ENCODE results near the gene TUBGCP6.
"Not testable (repeated sequence)": the region's sequence is repeated elsewhere in the genome, so short reads cannot be mapped to it uniquely, and the experiment has no call there.

TUBGCP6 gene

DNA sequence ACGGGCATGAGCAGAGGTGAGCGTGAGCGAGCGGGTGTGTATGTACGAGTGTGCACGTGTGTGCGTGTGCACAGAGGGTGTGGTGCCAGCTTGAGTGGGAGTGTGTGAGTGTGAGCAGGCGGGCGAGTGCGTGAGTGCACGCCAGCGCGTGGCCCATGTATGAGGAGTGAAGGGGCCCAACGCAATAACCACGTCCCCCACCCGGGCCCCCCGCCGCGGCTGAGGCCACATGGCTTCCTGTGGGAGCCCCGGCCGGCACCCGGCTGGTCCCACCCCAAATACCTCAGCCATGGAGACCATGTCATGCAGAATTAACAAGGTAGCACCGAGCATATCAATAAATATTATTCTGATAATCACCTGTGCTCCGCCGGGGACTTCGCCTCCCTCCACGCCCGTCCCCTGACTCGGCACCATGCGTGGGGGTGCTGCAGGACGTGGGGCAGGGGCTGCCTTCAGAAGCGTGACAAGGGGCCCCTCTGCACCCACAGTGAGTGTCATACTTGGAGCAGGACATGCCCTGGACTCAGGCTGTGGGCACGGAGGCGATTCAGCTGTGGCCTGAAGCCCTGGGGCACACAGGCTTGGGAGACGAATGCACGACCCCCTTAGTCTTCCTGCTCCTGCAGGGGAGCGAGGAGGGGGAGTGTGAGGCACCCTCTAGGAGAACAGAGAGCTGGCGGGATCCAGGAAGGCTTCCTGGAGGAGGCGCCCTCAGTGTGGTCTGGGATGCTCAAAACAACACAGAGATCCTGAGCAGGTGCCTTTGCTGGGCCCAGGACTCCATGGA is 64.7 kb downstream of the TUBGCP6 start:
- DNase-seq = no peak

DNA sequence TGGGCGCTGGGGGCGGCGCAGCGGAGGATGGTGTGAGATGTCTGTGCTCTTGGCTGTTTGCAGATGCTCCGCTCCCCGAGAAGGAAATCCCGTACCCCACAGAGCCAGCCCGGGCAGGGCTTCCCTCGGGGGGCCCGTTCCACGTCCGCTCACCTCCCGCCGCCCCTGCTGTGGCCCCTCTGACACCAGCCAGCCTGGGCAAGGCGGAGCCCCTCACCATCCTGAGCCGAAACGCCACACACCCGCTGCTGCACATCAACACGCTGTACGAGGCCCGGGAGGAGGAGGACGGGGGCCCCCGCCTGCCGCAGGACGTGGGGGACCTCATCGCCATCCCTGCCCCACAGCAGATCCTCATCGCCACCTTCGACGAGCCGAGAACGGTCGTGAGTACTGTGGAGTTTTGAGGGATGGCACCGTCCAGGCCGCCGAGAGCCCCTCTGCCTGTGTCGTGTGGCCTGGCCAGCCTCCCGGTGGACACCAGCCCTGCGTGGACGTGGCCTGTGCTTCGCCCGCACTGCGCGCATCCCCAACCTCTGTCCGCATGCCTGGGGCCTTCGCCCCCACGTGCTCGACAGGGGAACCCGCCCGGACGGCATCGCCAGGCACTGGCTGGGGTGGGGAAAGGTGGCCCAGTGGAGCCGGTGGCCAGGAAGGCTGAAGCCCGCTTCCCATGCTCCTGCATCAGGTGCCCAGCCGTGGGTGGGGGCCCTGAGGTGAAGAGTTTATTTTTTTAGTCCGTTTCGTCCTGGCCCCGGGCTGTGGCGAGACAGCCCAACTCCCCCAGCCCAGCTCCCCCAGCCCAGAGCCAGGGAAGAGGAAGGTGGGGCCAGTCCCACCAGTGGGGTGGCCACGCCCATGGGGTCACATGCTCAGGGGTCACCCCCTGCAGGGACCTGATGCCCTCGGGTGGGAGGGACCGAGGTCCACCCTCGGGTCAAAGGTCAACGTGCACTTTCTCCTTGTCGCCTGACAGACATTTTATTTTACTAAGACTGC is 65.7 kb downstream of the TUBGCP6 start:
- no peak for DNase-seq

DNA sequence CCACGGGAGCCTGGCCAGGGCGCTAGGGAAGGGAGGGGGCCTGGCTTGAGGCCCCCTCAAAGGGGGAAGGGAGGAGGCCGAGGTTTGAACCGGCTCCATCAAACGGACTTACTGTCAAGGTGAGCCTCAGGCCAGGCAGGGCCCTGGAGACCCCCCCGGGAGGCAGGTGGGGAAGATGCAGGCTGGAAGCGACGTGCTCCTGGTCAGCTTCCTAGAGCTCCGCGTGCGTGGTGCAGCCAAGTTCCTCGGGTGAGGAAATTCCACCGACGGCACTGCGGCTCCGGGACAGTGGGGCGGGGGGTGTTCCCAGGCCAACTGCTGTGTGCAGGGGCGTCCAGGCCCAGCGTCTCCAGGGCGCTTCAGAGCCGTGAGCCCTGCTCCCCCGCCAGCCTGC is 66.4 kb downstream of the TUBGCP6 start:
- DNase-seq = no peak

DNA sequence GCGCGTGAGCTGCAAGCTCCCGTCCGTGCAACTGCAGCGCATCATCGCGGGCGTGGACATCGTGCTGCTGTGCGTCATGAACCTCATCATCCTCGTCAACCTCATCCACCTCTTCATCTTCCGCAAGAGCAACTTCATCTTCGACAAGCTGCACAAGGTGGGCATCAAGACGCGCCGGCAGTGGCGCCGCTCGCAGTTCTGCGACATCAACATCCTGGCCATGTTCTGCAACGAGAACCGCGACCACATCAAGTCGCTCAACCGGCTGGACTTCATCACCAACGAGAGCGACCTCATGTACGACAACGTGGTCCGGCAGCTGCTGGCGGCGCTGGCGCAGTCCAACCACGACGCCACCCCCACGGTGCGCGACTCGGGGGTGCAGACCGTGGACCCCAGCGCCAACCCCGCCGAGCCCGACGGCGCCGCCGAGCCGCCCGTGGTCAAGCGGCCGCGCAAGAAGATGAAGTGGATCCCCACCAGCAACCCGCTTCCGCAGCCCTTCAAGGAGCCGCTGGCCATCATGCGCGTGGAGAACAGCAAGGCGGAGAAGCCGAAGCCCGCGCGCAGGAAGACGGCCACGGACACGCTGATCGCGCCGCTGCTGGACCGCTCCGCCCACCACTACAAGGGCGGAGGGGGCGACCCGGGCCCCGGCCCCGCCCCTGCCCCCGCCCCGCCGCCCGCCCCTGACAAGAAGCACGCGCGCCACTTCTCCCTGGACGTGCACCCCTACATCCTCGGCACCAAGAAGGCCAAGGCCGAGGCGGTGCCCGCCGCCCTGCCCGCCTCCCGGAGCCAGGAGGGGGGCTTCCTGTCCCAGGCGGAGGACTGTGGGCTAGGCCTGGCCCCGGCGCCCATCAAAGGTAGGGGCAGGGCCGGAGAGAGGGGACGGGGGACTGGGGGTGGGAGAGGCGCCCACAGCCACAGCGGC is 67.0 kb downstream of the TUBGCP6 start:
- no peak for DNase-seq

DNA sequence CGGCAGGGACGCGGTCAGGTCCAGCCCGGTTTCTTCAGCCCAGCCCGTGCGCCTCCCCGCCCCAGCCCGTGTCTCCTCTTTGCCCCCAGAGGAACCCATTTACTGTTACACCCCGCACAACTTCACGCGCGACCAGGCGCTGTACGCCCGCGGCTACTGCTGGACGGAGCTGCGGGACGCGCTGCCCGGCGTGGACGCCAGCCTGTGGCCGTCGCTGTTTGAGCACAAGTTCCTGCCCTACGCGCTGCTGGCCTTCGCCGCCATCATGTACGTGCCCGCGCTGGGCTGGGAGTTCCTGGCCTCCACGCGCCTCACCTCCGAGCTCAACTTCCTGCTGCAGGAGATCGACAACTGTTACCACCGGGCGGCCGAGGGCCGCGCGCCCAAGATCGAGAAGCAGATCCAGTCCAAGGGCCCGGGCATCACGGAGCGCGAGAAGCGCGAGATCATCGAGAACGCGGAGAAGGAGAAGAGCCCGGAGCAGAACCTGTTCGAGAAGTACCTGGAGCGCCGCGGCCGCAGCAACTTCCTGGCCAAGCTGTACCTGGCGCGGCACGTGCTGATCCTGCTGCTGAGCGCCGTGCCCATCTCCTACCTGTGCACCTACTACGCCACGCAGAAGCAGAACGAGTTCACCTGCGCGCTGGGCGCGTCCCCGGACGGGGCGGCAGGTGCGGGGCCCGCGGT is 67.8 kb downstream of the TUBGCP6 start:
- no peak for DNase-seq

DNA sequence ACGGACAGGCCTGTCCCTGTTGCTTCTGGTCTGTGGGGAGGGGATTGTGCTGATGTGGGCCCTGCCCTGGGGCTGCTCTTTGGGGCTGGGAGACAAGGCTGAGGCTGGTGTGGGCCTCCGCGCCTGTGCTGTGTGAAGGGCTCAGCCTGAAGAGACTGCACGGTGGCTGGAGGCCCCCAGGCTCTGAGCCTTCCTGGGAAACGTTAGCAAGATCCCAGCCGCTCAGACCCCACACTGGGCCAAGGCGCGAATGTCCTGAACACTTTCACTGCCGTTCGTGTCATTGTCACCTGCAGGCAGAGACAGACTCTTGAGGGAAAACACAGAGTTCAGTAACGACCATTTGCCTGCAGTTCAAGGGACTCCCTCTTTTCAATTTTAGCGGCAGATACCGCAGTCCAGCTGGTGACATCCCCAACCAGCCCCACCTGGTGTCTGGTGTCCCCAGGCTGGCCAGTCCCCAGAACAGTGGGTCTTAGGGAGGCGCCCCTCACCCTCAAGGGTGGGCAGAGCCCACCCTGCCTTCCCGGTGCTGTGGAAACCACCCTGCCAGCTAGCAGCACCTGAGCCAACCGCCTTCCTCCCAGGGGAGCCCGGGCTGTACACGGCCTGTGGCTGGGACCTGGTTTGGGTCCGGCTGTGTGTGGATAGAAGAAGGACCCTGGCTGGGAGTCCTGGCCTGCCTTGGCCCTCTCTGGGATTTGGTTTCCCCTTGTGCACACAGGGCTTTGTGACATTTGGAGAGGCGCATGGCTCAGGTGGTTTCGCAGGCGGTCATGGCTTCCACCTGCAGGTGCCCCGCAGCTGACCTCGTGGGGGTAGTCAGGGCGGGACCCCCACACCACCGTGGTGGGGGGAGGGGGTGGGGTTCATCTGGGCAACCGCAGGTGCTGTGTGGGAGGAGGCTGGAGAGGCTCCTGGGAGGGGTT is 68.6 kb downstream of the TUBGCP6 start:
- no peak for DNase-seq

DNA sequence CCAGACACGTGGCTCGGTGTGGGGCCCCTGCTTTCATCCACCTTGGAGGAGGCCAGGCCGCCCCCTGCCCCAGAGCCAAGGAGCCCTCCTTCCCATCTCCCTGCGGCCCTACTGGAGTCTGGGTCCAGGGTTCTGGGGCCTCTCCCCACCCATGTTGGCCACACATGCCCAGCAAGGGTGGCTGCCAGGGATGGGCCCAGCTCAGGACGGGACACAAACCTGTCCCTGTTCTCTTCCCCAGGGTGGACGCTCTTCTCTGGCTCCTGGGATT is 69.7 kb downstream of the TUBGCP6 start:
- DNase-seq = no peak

DNA sequence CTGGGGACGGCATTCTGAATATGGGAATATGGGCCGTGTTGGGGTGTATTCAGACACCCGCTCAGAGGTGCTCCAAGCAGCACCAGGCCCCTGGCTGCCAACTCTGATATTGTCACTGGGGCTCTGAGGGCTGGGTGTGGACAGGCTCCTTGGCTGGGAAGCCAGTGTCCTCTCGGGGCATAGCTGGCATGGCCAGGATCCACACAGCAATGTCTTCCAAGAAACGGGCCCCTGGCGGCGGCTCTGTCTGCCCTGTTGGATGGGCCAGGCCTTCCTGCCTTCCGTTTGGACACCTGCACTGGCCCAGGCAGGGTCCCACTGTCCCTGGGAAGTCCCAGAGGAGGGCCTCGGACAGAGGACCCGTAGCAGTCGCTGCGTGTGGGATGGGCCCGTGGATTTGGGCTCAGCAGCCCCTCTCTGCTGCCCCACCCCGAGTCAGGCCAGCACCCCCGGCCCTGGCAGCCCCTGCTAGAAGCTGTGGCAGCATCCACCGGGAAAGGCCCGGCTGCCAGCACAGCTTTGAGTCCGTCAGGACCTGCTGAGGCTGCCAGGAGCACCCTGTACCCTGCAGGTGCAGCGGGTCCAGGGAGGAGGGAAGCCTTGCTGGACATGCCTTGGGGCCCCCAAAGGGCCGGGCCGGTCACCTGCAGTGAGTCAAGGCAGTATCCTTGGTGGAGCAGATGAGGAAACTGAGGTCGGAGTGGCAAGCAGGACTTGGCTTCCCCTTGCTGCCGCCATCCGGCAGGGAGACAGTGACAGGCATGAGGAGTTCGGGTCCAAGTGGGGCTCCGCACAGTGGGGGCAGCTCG is 70.2 kb downstream of the TUBGCP6 start:
- DNase-seq = no peak

DNA sequence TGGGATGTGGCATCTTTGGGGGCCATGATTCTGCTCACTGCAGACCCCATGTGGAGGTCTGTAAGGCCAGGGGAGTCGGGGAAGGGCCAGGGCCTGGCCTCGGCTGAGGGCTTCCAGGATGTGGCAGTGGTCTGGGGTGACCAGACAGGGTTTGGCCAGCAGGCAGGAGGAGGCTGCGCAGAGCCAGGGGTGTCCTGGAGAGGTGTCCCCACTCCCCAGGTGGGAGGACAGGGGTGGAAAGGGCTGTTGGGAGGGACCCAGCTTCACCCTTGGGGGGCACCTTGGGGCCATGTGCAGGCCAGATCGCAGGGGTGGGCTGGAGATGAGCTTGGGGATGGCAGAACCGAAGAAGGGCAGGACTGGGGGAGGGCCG is 70.9 kb downstream of the TUBGCP6 start:
- no peak for DNase-seq

DNA sequence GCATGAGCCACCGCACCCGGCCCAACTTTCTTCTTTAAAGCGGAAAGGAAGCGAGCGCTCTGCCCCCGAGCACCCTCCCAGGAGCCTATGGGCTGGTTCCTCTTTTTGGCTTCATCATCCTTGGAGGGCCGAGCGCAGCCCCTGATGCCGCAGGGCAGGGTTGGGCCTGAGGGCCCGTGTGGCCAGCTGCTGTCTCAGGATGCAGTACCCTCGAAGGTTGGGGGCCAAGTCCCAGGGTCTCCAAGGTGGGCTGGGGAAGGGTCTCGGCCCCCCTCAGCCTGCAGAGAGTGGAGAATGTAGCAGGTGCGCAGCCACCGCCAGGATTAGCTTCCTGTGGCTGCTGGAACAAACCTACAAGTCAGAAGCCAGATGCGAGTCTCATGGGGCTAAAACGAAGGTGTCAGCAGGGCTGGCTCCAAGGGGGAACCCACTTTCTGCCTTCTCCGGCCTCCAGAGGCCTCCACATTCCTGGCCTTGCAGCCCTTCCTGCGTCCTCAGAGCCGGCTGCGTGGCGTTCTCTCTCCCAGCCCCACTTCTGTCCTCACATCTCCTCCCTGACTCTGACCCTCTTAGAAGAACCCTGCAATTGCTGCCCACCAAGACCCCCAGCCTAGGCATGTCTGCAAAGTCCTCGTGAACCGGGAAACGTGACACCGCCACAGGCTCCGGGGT is 71.4 kb downstream of the TUBGCP6 start:
- no peak for DNase-seq

DNA sequence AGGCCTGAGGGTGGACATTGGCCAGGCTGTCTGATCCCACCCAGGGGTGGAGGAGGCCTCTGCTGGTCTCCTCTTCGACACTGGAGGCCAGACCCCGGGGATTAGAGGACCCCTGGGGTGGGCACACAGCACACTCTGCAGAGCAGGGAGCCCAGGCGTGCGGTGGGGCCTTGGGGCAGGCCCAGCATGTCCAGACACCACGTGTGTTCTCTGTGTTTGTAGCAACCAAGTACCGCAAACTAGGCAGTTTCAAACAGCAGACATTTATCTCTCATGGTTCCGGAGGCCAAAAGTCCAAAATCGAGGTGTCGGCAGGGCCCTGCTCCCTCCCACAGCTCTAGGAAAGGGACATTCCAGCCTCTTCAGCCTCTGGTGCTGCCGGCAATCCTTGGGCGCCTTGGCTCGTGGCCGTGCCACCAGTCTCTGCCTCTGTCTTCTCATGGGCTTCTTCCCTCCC is 72.8 kb downstream of the TUBGCP6 start:
- no peak for DNase-seq

DNA sequence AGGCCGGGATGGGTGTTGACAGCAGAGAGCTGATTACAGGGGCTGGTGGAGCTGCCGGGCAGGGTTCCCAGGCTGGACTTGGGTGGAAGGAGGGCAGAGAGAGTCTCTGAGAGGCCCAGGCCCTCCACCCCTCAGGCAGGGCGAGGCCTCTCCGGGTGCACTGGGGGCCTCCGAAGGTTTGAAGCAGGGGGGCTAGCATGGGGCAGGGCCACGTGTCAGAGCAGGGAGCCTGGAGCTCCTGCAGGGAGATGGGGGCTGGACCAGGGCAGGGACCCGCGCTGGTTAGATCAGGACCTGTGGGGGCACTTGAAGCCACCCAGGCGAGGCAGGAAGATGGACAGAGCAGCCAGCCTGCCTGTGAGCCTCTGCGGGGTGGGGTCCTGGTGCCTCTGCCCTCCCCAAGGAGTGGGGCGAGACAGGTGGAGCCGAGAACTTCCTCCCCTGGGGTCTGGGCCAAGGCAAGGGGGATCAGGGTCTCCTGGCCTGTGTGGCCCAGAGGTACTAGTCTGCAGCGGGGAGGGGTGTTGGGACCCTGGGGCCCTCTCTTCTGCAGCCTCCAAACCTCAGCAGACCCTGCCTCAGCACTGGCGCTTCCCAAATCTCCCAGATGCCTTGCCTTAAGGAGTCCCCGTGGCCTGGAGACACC is 73.4 kb downstream of the TUBGCP6 start:
- no peak for DNase-seq

DNA sequence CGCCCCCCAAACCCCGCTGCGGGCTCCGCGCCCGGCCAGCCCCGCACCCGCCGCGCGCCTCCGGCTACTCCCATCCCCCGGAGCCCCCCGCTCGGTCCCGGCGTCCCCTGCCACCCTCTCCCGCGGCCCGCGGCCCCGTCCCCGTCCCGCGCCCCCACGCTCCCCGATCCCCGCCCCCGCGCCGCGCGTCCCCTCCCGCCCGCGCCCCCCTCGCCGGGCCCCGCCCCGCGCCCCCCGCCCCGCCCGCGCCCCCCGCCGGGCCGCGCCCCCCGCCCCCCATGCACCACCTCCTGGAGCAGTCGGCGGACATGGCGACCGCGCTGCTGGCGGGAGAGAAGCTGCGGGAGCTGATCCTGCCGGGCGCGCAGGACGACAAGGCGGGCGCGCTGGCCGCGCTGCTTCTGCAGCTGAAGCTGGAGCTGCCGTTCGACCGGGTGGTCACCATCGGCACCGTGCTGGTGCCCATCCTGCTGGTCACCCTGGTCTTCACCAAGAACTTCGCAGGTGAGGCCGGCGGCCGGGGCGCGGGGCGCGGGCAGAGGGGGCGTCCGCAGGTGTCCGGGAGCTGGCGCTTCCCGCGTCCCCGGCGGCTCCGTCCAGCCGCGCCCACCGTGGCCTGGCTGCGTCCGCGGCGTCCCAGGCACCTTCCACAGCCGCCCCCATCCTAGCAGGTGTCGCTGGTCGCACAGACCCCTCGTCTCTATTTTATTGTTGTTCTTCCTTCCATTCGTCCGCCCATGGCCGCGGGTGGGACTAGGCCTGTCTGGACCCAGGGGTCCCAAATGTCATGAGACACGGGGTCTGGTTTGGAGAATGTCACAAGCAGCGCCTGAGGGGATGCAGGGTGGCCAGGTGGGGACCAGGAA is 74.1 kb downstream of the TUBGCP6 start, which contains the start of gene PANX2:
Gene PANX2 (plus strand): TSS at position 279 of the 866 bp plus-strand sequence. CDS start 0 bp downstream, at position 279.
- no peak for DNase-seq

DNA sequence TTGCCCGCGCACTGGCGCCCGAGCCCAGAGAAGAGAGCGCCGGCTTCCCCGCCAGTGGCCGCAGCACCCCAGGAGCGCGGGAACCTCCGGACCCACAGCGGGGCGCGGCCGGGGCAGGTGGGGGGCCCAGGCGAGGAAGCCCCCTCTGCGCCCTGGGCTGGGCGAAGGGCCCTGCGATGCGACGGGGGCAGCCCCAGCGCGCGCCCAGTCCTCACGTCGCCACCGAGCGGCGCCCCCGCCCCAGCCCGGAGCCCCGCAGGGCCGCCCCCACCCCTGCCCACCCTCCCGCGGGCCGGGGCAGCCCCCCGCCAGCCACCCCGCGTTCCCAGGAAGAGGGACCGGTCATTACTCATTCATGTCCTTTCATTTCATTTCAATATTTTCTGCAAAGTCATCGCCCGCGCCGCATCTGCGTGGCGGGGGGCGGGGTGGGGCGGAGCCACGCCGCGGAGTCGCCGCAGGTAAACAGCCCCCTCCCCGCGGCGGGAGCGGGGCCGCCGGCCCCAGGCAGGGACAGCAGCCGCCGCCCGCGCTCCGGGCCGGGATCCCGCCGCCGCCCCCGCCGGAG is 75.0 kb downstream of the TUBGCP6 start:
- no peak for DNase-seq

DNA sequence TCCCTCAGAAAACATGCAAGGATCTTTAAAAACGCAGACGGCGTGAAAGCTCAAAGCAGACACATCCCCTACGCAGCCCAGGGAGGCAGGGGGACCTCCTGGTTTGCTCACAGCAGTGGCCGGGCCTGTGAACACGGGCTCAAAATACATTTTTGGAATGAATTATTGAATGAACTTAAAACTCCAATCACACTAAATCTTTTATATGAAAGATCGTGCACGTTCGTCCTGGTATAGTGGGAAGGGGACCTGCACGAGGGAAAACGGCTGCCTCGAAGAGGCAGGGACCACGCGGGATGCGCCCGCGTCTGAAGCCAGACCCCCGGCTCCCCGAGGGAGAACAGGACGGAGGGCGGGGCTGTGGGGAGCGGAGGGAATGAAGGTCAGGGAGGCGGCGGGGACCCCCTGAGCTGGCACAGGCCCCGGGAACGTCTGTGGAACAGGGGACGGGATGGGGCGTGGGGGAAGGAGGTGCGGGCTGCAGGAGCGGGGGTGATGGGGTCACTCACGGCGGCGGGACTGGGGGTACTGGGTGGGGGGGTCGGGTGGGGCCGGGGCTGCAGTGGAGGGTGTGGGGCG is 75.6 kb downstream of the TUBGCP6 start:
- no peak for DNase-seq

DNA sequence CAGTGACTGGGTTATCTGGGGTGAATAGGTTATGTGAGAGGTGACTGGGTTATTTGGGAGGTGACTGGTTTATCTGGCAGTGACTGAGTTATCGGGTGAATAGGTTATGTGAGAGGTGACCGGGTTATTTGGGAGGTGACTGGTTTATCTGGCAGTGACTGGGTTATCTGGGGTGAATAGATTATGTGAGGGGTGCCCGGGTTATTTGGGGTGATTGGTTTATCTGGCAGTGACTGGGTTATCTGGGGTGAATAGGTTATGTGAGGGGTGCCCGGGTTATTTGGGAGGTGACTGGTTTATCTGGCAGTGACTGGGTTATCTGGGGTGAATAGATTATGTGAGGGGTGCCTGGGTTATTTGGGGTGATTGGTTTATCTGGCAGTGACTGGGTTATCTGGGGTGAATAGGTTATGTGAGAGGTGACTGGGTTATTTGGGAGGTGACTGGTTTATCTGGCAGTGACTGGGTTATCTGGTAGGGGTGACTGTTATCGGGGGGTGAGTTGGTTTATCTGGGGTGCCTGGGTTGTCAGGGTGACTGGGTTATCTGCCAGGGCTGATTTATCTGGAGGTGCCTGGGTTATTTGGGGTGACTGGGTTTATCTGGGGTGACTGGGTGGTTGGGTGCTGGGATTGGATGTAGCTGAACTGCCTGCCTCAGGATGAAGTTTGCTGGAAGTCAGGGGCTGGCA is 76.2 kb downstream of the TUBGCP6 start:
- DNase-seq = not testable (repeated sequence)

All from NCI-H2107 (cell line).